GM21825 (cell line): Measurements from ENCODE around the gene SMC1B.
"Not testable (repeated sequence)": the region's sequence is repeated elsewhere in the genome, so short reads cannot be mapped to it uniquely, and the experiment has no call there.

Experiments
- ATAC-seq: cut with Tn5 transposase; IDR thresholded peaks from one replicate; pipeline ENCODE4 v1.9.1; 2021; ENCODE audit warnings: mild to moderate bottlenecking, moderate library complexity; ENCODE audit not compliant: unreplicated experiment

SMC1B gene

GRCh38 chr22:45353786-45354185 is 59.6 kb downstream of the SMC1B start:
- no peak for ATAC-seq

- ATAC-seq, result not testable (repeated sequence)
Observed at GRCh38 chr22:45352757-45353156, 60.6 kb downstream of the SMC1B start.

GRCh38 chr22:45351956-45352355 is 61.4 kb downstream of the SMC1B start:
- no peak for ATAC-seq

- ATAC-seq, result no peak
Observed at GRCh38 chr22:45349916-45350315, 63.5 kb downstream of the SMC1B start.

GRCh38 chr22:45344334-45344733 is 69.1 kb downstream of the SMC1B start:
- no peak for ATAC-seq

GRCh38 chr22:45343143-45343542 is 70.3 kb downstream of the SMC1B start:
- ATAC-seq, result no peak

GRCh38 chr22:45341498-45341897 is 71.9 kb downstream of the SMC1B start:
- ATAC-seq, result no peak

GRCh38 chr22:45340323-45340722 is 73.1 kb downstream of the SMC1B start:
- no peak for ATAC-seq

GRCh38 chr22:45338795-45339194 is 74.6 kb downstream of the SMC1B start:
- no peak for ATAC-seq

- ATAC-seq, result no peak
Observed at GRCh38 chr22:45337536-45337935, 75.9 kb downstream of the SMC1B start.

- ATAC-seq, result no peak
Observed at GRCh38 chr22:45336971-45337431, 76.4 kb downstream of the SMC1B start.

- ATAC-seq, result no peak
Observed at GRCh38 chr22:45335854-45336522, 77.4 kb downstream of the SMC1B start.

GRCh38 chr22:45335021-45335818 is 78.2 kb downstream of the SMC1B start:
- no peak for ATAC-seq

- ATAC-seq, result no peak
Observed at GRCh38 chr22:45334528-45334927, 78.9 kb downstream of the SMC1B start.

- no peak for ATAC-seq
Observed at GRCh38 chr22:45334068-45334467, 79.3 kb downstream of the SMC1B start.

- ATAC-seq, result no peak
Observed at GRCh38 chr22:45332001-45332400, 81.4 kb downstream of the SMC1B start.

GRCh38 chr22:45331486-45331885 is 81.9 kb downstream of the SMC1B start:
- ATAC-seq, result no peak

GRCh38 chr22:45330548-45330947 is 82.9 kb downstream of the SMC1B start:
- ATAC-seq, result no peak

GRCh38 chr22:45329530-45329936 is 83.9 kb downstream of the SMC1B start:
- ATAC-seq, result no peak

- no peak for ATAC-seq
Observed at GRCh38 chr22:45328822-45329529, 84.4 kb downstream of the SMC1B start.

- ATAC-seq, result not testable (repeated sequence)
Observed at GRCh38 chr22:45328261-45328660, 85.1 kb downstream of the SMC1B start.

- ATAC-seq, result no peak
Observed at GRCh38 chr22:45324311-45324711, 89.1 kb downstream of the SMC1B start.
